PC-9 (cell line): ENCODE data around the gene HBZ. TPM values are rescaled to one million over a fixed set of nuclear protein-coding genes. Genes with fewer than 3 reads are reported as not detected.

ENCODE experiments used
- BruUV-seq: library from RNA; stranded (reverse); fragments of 400-500 nt; replicated peaks from 2 replicates; lab custom pipeline; 2021; lab: Mats Ljungman, UMichigan
- CTCF ChIA-PET: fragments of 300-600 bp; sonication (Branson Sonifier 250); formaldehyde crosslinking; loops from one replicate; lab custom pipeline; 2022; ENCODE audit warnings: antibody characterized with exemption; lab: Charles Lee
- POLR2A ChIA-PET: fragments of 300-600 bp; sonication (Branson Sonifier 250); formaldehyde crosslinking; loops from one replicate; lab custom pipeline; 2022; ENCODE audit warnings: antibody characterized with exemption; ENCODE audit not compliant: unreplicated experiment; lab: Charles Lee
- DNase-seq, 2 experiments: peaks; one replicate each; pipeline versions ENCODE4 v3.0.0 to v3.0.0-alpha.2; 2015 to 2022; ENCODE audit warnings: mixed read lengths in 1 of 2
- H2AFZ ChIP-seq: fragments of 200-600 bp; sonication (generic); 2 replicates; pipeline ENCODE4 v1.8.1; 2017; ENCODE audit warnings: antibody characterized with exemption
- H3F3A ChIP-seq: fragments of 200-600 bp; sonication (generic); 2 replicates; pipeline ENCODE4 v1.8.1; 2017; ENCODE audit warnings: antibody characterized with exemption, mild to moderate bottlenecking, low read depth; ENCODE audit not compliant: insufficient read depth
- H3K27ac ChIP-seq: fragments of 200-600 bp; sonication (generic); 2 replicates; pipeline ENCODE4 v1.6.1; 2016; ENCODE audit warnings: mixed run types
- H3K27me3 ChIP-seq: fragments of 200-600 bp; sonication (generic); 2 replicates; pipeline ENCODE4 v1.6.1; 2016; ENCODE audit warnings: low read depth, mixed run types; ENCODE audit not compliant: insufficient read depth
- H3K36me3 ChIP-seq: fragments of 200-600 bp; sonication (generic); 2 replicates; pipeline ENCODE4 v1.6.1; 2016; ENCODE audit warnings: low read depth, mixed run types
- H3K4me1 ChIP-seq: fragments of 200-600 bp; sonication (generic); replicated peaks from 2 replicates; pipeline ENCODE4 v1.6.1; 2016; ENCODE audit warnings: mixed run types; ENCODE audit not compliant: insufficient read depth
- H3K4me2 ChIP-seq: fragments of 200-600 bp; sonication (generic); 2 replicates; pipeline ENCODE4 v1.6.1; 2017; ENCODE audit warnings: mixed run types
- H3K4me3 ChIP-seq: fragments of 200-600 bp; sonication (generic); 2 replicates; pipeline ENCODE4 v1.6.1; 2016; ENCODE audit warnings: mixed run types
- H3K79me2 ChIP-seq: fragments of 200-600 bp; sonication (generic); 2 replicates; pipeline ENCODE4 v1.6.1; 2017; ENCODE audit warnings: low read depth, mixed run types
- H3K9me2 ChIP-seq: fragments of 200-600 bp; sonication (generic); 2 replicates; pipeline ENCODE4 v1.8.1; 2017; ENCODE audit warnings: mild to moderate bottlenecking; ENCODE audit not compliant: insufficient read depth
- H3K9me3 ChIP-seq: fragments of 200-600 bp; sonication (generic); 2 replicates; pipeline ENCODE4 v1.8.1; 2016; ENCODE audit warnings: low read depth; ENCODE audit not compliant: insufficient read depth
- H4K20me1 ChIP-seq: fragments of 200-600 bp; sonication (generic); 2 replicates; pipeline ENCODE4 v1.8.1; 2017; ENCODE audit not compliant: insufficient read depth
- CTCF ChIP-seq: fragments of 200-600 bp; sonication (generic); conservative IDR thresholded peaks from 2 replicates; pipeline ENCODE4 v1.6.1; 2017; ENCODE audit warnings: mixed run types, antibody characterized with exemption, mild to moderate bottlenecking, moderate library complexity
- EZH2 ChIP-seq: fragments of 200-600 bp; sonication (generic); IDR thresholded peaks from 2 replicates; pipeline ENCODE4 v1.8.0; 2017; ENCODE audit warnings: antibody characterized with exemption, low read depth
- intact Hi-C: fragments of 100-400 bp; cut with micrococcal nuclease; formaldehyde crosslinking; loops from one replicate; pipeline ENCODE4 v1.10.0; 2022; ENCODE audit not compliant: unreplicated experiment
- total RNA-seq: library from RNA; stranded (reverse); gene quantifications from 2 replicates; pipeline ENCODE4 v1.2.3, GENCODE V29; 2021

The HBZ gene
- total RNA-seq, 1 experiment from 2014 or later = not detected

GRCh38 chr16:125011-125410 lies 27.4 kb upstream of the HBZ start:
- peaks cover 13% of the 10 kb centered on the region for H4K20me1 ChIP-seq
- intact Hi-C loops = no loop called here
- peaks cover 4% of the 10 kb centered on the region; the same call in 1 of the 2 replicates for H3K79me2 ChIP-seq
- no peak overlapping the region for H2AFZ ChIP-seq
- H3K9me2 ChIP-seq = no peaks in the 10 kb centered on the region
- no peaks in the 10 kb centered on the region for H3K27me3 ChIP-seq
- H3K4me3 ChIP-seq = no peak overlapping the region
- BruUV-seq = no TSS peak
- ChIA-PET CTCF (no interaction called here), POLR2A (no interaction called here)
- no peaks in the 10 kb centered on the region for H3K9me3 ChIP-seq
- H3F3A ChIP-seq = no peaks in the 10 kb centered on the region
- no peak overlapping the region for H3K4me2 ChIP-seq
- DNase-seq = no peak
- 0 out of 2 replicates have a peak, but pooled peaks cover 6% of the 10 kb centered on the region for H3K36me3 ChIP-seq
- TF ChIP-seq CTCF = no peak
- no peak for TF ChIP-seq EZH2
- H3K27ac ChIP-seq = no peak overlapping the region
- H3K4me1 ChIP-seq = no peaks in the 10 kb centered on the region

GRCh38 chr16:129075-129474 lies 23.4 kb upstream of the HBZ start:
- no TSS peak for BruUV-seq
- TF ChIP-seq EZH2 (no peak), CTCF (no peak)
- no peaks in the 10 kb centered on the region for H3K9me3 ChIP-seq
- peaks cover 16% of the 10 kb centered on the region for H3K79me2 ChIP-seq
- peaks cover 12% of the 10 kb centered on the region for H4K20me1 ChIP-seq
- H3K4me1 ChIP-seq = no peaks in the 10 kb centered on the region
- H3K4me3 ChIP-seq = no peak overlapping the region
- no peak overlapping the region for H3K4me2 ChIP-seq
- no peaks in the 10 kb centered on the region for H3K36me3 ChIP-seq
- H3K27ac ChIP-seq = no peak overlapping the region
- H3K27me3 ChIP-seq = no peaks in the 10 kb centered on the region
- ChIA-PET CTCF (interaction anchor here (0.6 kb wide), 1 partner anchor 22 kb away, joined by 3 read pairs; no protein-coding TSS in a partner anchor), POLR2A (no interaction called here)
- H3F3A ChIP-seq = no peaks in the 10 kb centered on the region
- H2AFZ ChIP-seq = no peak overlapping the region
- no peak for DNase-seq
- no peaks in the 10 kb centered on the region for H3K9me2 ChIP-seq
- intact Hi-C loops = no loop called here

GRCh38 chr16:130533-131173 lies 21.8 kb upstream of the HBZ start:
- Histone ChIP-seq H3K27me3 (no peaks in the 10 kb centered on the region), H3F3A (peaks cover 5% of the 10 kb centered on the region; the same call in 1 of the 2 replicates), H3K4me3 (no peak overlapping the region), H3K4me1 (no peaks in the 10 kb centered on the region), H3K9me2 (no peaks in the 10 kb centered on the region), H3K27ac (no peak overlapping the region), H3K79me2 (peaks cover 29% of the 10 kb centered on the region), H2AFZ (no peak overlapping the region), H3K9me3 (no peaks in the 10 kb centered on the region), H3K4me2 (no peak overlapping the region), H4K20me1 (peaks cover 12% of the 10 kb centered on the region), H3K36me3 (no peaks in the 10 kb centered on the region)
- BruUV-seq = no TSS peak
- intact Hi-C loops = no loop called here
- ChIA-PET CTCF (no interaction called here), POLR2A (interaction anchor here (0.6 kb wide), 1 partner anchor 125 kb away, joined by 3 read pairs; no protein-coding TSS in a partner anchor)
- no peak for TF ChIP-seq CTCF
- TF ChIP-seq EZH2 = no peak
- DNase-seq = no peak
